IMR-90 (cell line): Measurements from ENCODE around the gene IFT52. TPM values are rescaled to one million over a fixed set of nuclear protein-coding genes. Genes with fewer than 3 reads are reported as not detected.

ENCODE experiments used
- ATAC-seq: fragments of 200-7000 bp; cut with Tn5 transposase; 2 replicates; pipeline ENCODE4 v1.9.1; 2020; ENCODE audit warnings: low read depth, mild to moderate bottlenecking, moderate library complexity
- BruUV-seq: library from RNA; stranded (reverse); fragments of 400-500 nt; replicated peaks from 2 replicates; lab custom pipeline; 2021; lab: Mats Ljungman, UMichigan
- CTCF ChIA-PET: fragments of 300-600 bp; formaldehyde crosslinking; extraction: SDS; loops from one replicate; lab custom pipeline; 2021; ENCODE audit warnings: antibody characterized with exemption; lab: Yijun Ruan, JAX
- POLR2A ChIA-PET: fragments of 300-600 bp; sonication (Branson Sonifier 250); formaldehyde crosslinking; loops from one replicate; lab custom pipeline; 2022; ENCODE audit warnings: antibody characterized with exemption; ENCODE audit not compliant: unreplicated experiment; lab: Charles Lee
- DNase-seq: peaks from one replicate; pipeline ENCODE4 v3.0.0; 2013
- H2AFZ ChIP-seq: replicated peaks from 2 replicates; pipeline ENCODE3; 2013; ENCODE audit warnings: low read length, mild to moderate bottlenecking; ENCODE audit not compliant: poor library complexity
- H2AK5ac ChIP-seq: 2 replicates; pipeline ENCODE4 v1.6.1; 2013; ENCODE audit warnings: low read depth, low read length, inconsistent platforms
- H2AK9ac ChIP-seq: replicated peaks from 2 replicates; pipeline ENCODE3; 2013; ENCODE audit warnings: mild to moderate bottlenecking, low read depth, low read length, moderate library complexity; ENCODE audit not compliant: poor library complexity
- H2BK120ac ChIP-seq: 2 replicates; pipeline ENCODE4 v1.6.1; 2013; ENCODE audit warnings: low read depth, low read length, inconsistent platforms
- H2BK15ac ChIP-seq: 3 replicates; pipeline ENCODE4 v1.6.1; 2013; ENCODE audit warnings: low read depth, low read length, inconsistent platforms
- H2BK20ac ChIP-seq: 2 replicates; pipeline ENCODE4 v1.6.1; 2013; ENCODE audit warnings: low read depth, mild to moderate bottlenecking, inconsistent platforms, low read length, moderate library complexity
- H2BK5ac ChIP-seq: 2 replicates; pipeline ENCODE4 v1.6.1; 2013; ENCODE audit warnings: mild to moderate bottlenecking, low read depth, low read length, inconsistent platforms; ENCODE audit not compliant: poor library complexity, severe bottlenecking
- H3K14ac ChIP-seq: replicated peaks from 2 replicates; pipeline ENCODE4 v1.6.1; 2013; ENCODE audit warnings: low read depth, low read length, inconsistent platforms
- H3K18ac ChIP-seq: 2 replicates; pipeline ENCODE4 v1.6.1; 2013; ENCODE audit warnings: low read depth, low read length, control low read depth
- H3K23ac ChIP-seq: 2 replicates; pipeline ENCODE4 v1.6.1; 2013; ENCODE audit warnings: low read depth, low read length, inconsistent platforms
- H3K27ac ChIP-seq: 2 replicates; pipeline ENCODE4 v1.5.1; 2013; ENCODE audit warnings: mild to moderate bottlenecking, control low read depth, low read length; ENCODE audit not compliant: insufficient read depth
- H3K27me3 ChIP-seq: 2 replicates; pipeline ENCODE4 v1.6.1; 2013; ENCODE audit warnings: low read length; ENCODE audit not compliant: control insufficient read depth, insufficient read depth
- H3K36me3 ChIP-seq: 2 replicates; pipeline ENCODE4 v1.6.1; 2013; ENCODE audit warnings: low read length, mixed read lengths; ENCODE audit not compliant: control insufficient read depth, insufficient read depth
- H3K4ac ChIP-seq: 2 replicates; pipeline ENCODE4 v1.6.1; 2013; ENCODE audit warnings: low read depth, low read length, inconsistent platforms
- H3K4me1 ChIP-seq: 2 replicates; pipeline ENCODE4 v1.6.1; 2013; ENCODE audit warnings: low read length, mixed read lengths; ENCODE audit not compliant: control insufficient read depth, insufficient read depth
- H3K4me2 ChIP-seq: 2 replicates; pipeline ENCODE4 v1.6.1; 2013; ENCODE audit warnings: low read depth, mild to moderate bottlenecking, control low read depth, low read length, moderate library complexity
- H3K4me3 ChIP-seq: 2 replicates; pipeline ENCODE4 v1.5.1; 2013; ENCODE audit warnings: low read depth, mild to moderate bottlenecking, control low read depth, low read length, moderate library complexity; ENCODE audit not compliant: insufficient read depth
- H3K56ac ChIP-seq: 2 replicates; pipeline ENCODE4 v1.6.1; 2013; ENCODE audit warnings: low read length, inconsistent platforms; ENCODE audit not compliant: insufficient read depth; ENCODE audit errors: extremely low read depth
- H3K79me1 ChIP-seq, 2 experiments: 2 replicates each; pipeline ENCODE4 v1.6.1; 2013; ENCODE audit warnings: low read length in 2 of 2, inconsistent platforms in 1 of 2, low read depth in 1 of 2
- H3K9ac ChIP-seq: 2 replicates; pipeline ENCODE4 v1.6.1; 2013; ENCODE audit warnings: low read depth, low read length, control low read depth
- H3K9me1 ChIP-seq: 2 replicates; pipeline ENCODE4 v1.6.1; 2013; ENCODE audit warnings: low read length, inconsistent platforms; ENCODE audit not compliant: insufficient read depth
- H3K9me3 ChIP-seq: 2 replicates; pipeline ENCODE4 v1.6.1; 2013; ENCODE audit warnings: low read length; ENCODE audit not compliant: control insufficient read depth, insufficient read depth
- H4K20me1 ChIP-seq: 2 replicates; pipeline ENCODE4 v1.6.1; 2013; ENCODE audit warnings: low read length, inconsistent platforms; ENCODE audit not compliant: insufficient read depth
- H4K5ac ChIP-seq: 2 replicates; pipeline ENCODE4 v1.6.1; 2013; ENCODE audit warnings: mild to moderate bottlenecking, low read depth, low read length, control low read depth
- H4K8ac ChIP-seq, 2 experiments: 2 replicates each; pipeline ENCODE4 v1.6.1; 2013; ENCODE audit warnings: low read depth in 2 of 2, low read length in 2 of 2, control low read depth in 1 of 2, inconsistent platforms in 1 of 2
- H4K91ac ChIP-seq: 2 replicates; pipeline ENCODE4 v1.6.1; 2013; ENCODE audit warnings: low read depth, low read length, inconsistent platforms; ENCODE audit not compliant: insufficient read depth
- BHLHE40 ChIP-seq: fragments of 150-350 bp; IDR thresholded peaks from 2 replicates; pipeline ENCODE4 v1.6.1; 2016; ENCODE audit warnings: mild to moderate bottlenecking, low read depth, low read length
- CEBPB ChIP-seq: IDR thresholded peaks from 2 replicates; pipeline ENCODE4 v1.6.1; 2012; ENCODE audit warnings: low read depth, low read length, improper control_type of control experiment
- CTCF ChIP-seq: conservative IDR thresholded peaks from 2 replicates; pipeline ENCODE4 v1.5.1; 2012; ENCODE audit warnings: mild to moderate bottlenecking, low read depth, low read length, improper control_type of control experiment
- ELK1 ChIP-seq: fragments of 150-350 bp; IDR thresholded peaks from 2 replicates; pipeline ENCODE4 v1.6.1; 2016; ENCODE audit warnings: low read depth, mild to moderate bottlenecking, low read length, moderate library complexity, borderline replicate concordance
- FOS ChIP-seq: fragments of 150-350 bp; IDR thresholded peaks from 2 replicates; pipeline ENCODE4 v1.6.1; 2016; ENCODE audit warnings: low read depth, low read length
- MAFK ChIP-seq: IDR thresholded peaks from 2 replicates; pipeline ENCODE4 v1.6.1; 2012; ENCODE audit warnings: low read depth, low read length, improper control_type of control experiment
- MAZ ChIP-seq: IDR thresholded peaks from 2 replicates; pipeline ENCODE4 v1.6.1; 2012; ENCODE audit warnings: low read depth, mild to moderate bottlenecking, low read length, improper control_type of control experiment, moderate library complexity, borderline replicate concordance
- MXI1 ChIP-seq: IDR thresholded peaks from 2 replicates; pipeline ENCODE4 v1.6.1; 2012; ENCODE audit warnings: low read depth, mild to moderate bottlenecking, low read length, moderate library complexity, borderline replicate concordance
- NFE2L2 ChIP-seq: fragments of 150-350 bp; IDR thresholded peaks from 2 replicates; pipeline ENCODE4 v1.6.1; 2016; ENCODE audit warnings: low read depth, mild to moderate bottlenecking, low read length
- POLR2A ChIP-seq: IDR thresholded peaks from 2 replicates; pipeline ENCODE4 v1.6.1; 2012; ENCODE audit warnings: mild to moderate bottlenecking, low read depth, low read length
- RAD21 ChIP-seq: IDR thresholded peaks from 2 replicates; pipeline ENCODE4 v1.6.1; 2012; ENCODE audit warnings: low read length, improper control_type of control experiment
- RFX5 ChIP-seq: IDR thresholded peaks from 2 replicates; pipeline ENCODE4 v1.8.0; 2012; ENCODE audit warnings: low read depth, mild to moderate bottlenecking, low read length, moderate library complexity
- SMC3 ChIP-seq: fragments of 150-350 bp; IDR thresholded peaks from 2 replicates; pipeline ENCODE4 v1.6.1; 2016; ENCODE audit warnings: low read depth, mild to moderate bottlenecking, antibody characterized with exemption, low read length, moderate library complexity
- USF2 ChIP-seq: fragments of 150-350 bp; IDR thresholded peaks from 2 replicates; pipeline ENCODE4 v1.6.1; 2017; ENCODE audit warnings: mild to moderate bottlenecking, antibody characterized with exemption, low read length, low read depth
- WGBS, 2 experiments: methylation state at CpG; one replicate each; pipeline versions ENCODE4 v1.1.5 to v1.1.7; 2013; ENCODE audit warnings: missing lambda C conversion rate in 2 of 2; ENCODE audit not compliant: insufficient read length in 1 of 2; ENCODE audit errors: extremely low coverage in 2 of 2; 5-methylcytosine and 5-hydroxymethylcytosine counted together
- dilution Hi-C: fragments of 300-500 bp; cut with HindIII; formaldehyde crosslinking; loops from one replicate; pipeline ENCODE4 v1.14.3; 2018; ENCODE audit warnings: low sequenced_read_pairs; ENCODE audit not compliant: unreplicated experiment
- in situ Hi-C: fragments of 300-500 bp; cut with MboI; formaldehyde crosslinking; loops from 3 replicates; pipeline ENCODE4 v1.14.3; 2019; ENCODE audit warnings: low sequenced_read_pairs, inconsistent platforms, mixed read lengths
- intact Hi-C: fragments of 100-400 bp; cut with micrococcal nuclease; formaldehyde crosslinking; loops from 2 replicates; pipeline ENCODE4 v1.10.0; 2022
- polyA plus RNA-seq, 3 experiments: library from polyadenylated mRNA; depleted of rRNA; stranded (reverse); fragments of >200 nt; gene quantifications; 2 replicates each; pipeline ENCODE4 v1.2.3, GENCODE V29; 2012; ENCODE audit warnings: low replicate concordance in 1 of 3
- total RNA-seq: library from RNA; depleted of rRNA; stranded (reverse); fragments of >200 nt; gene quantifications from 2 replicates; pipeline ENCODE4 v1.2.3, GENCODE V29; 2012

Gene IFT52
- total and polyA plus RNA-seq, 2 of the 4 experiments (the other 2 are of a cell fraction) = 31.2 to 55.6 TPM

- Histone ChIP-seq H3K27me3 (peaks cover 12% of the 10 kb centered on the region), H4K91ac (no peak overlapping the region), H2BK120ac (no peak overlapping the region), H3K9me3 (no peaks in the 10 kb centered on the region), H3K27ac (no peak overlapping the region), H3K4me1 (no peaks in the 10 kb centered on the region), H3K4me2 (no peak overlapping the region), H2AFZ (no peak overlapping the region), H3K4me3 (no peak overlapping the region), H3K9me1 (no peaks in the 10 kb centered on the region), H3K4ac (no peak overlapping the region), H3K23ac (no peak overlapping the region), H3K56ac (no peak overlapping the region), H2BK15ac (no peak overlapping the region), H3K14ac (no peak overlapping the region), H3K18ac (no peak overlapping the region), H3K9ac (no peak overlapping the region), H2BK20ac (no peak overlapping the region), H4K8ac (no peak overlapping the region), H3K79me1 (no peaks in the 10 kb centered on the region), H3K36me3 (no peaks in the 10 kb centered on the region), H4K20me1 (no peaks in the 10 kb centered on the region), H4K5ac (no peak overlapping the region), H2AK9ac (no peak overlapping the region), H2AK5ac (no peak overlapping the region), H2BK5ac (no peak overlapping the region)
- in situ Hi-C loops (no loop called here), dilution Hi-C loops (no loop called here), intact Hi-C loops (no loop called here)
- ChIA-PET POLR2A (no interaction called here), CTCF (no interaction called here)
- BruUV-seq = no TSS peak
- ATAC-seq (no peak), DNase-seq (no peak)
- TF ChIP-seq MAFK = no peak
- TF ChIP-seq CEBPB = no peak
- TF ChIP-seq RAD21 = no peak
- TF ChIP-seq CTCF = no peak
- no peak for TF ChIP-seq POLR2A
- TF ChIP-seq USF2 = no peak
- TF ChIP-seq ELK1 = no peak
- TF ChIP-seq MXI1 = no peak
- TF ChIP-seq MAZ = no peak
- no peak for TF ChIP-seq BHLHE40
- TF ChIP-seq SMC3 = no peak
- TF ChIP-seq RFX5 = no peak
- no peak for TF ChIP-seq FOS
- TF ChIP-seq NFE2L2 = no peak
- WGBS, 2 experiments = 84% methylated on average over 7 of the region's 10 CpGs; no CpG with 5 or more reads in 1 of the 2 experiments
These were observed 14.6 kb upstream of the IFT52 start for GRCh38 chr20:43576108-43576507.
